OCI-LY7 (cell line): ENCODE data around the gene TMEM80. TPM values are rescaled to one million over a fixed set of nuclear protein-coding genes. Genes with fewer than 3 reads are reported as not detected.

Experiments
- BruUV-seq: library from RNA; stranded (reverse); fragments of 400-500 nt; replicated peaks from 2 replicates; lab custom pipeline; 2021; lab: Mats Ljungman, UMichigan
- CTCF ChIA-PET: fragments of 300-600 bp; sonication (Branson Sonifier 250); formaldehyde crosslinking; loops from one replicate; lab custom pipeline; 2022; ENCODE audit warnings: antibody characterized with exemption; ENCODE audit not compliant: unreplicated experiment; lab: Charles Lee
- POLR2A ChIA-PET: fragments of 300-600 bp; sonication (Branson Sonifier 250); formaldehyde crosslinking; loops from one replicate; lab custom pipeline; 2022; ENCODE audit warnings: antibody characterized with exemption; lab: Charles Lee
- DNase-seq: peaks from one replicate; pipeline ENCODE4 v3.0.0-alpha.2; 2015; ENCODE audit warnings: low spot score
- H2AFZ ChIP-seq: fragments of 200-600 bp; sonication (generic), shearing (Covaris generic); 2 replicates; pipeline ENCODE4 v1.6.1; 2014; ENCODE audit warnings: mild to moderate bottlenecking, antibody characterized with exemption, low read length, moderate library complexity
- H3K27ac ChIP-seq: fragments of 200-600 bp; sonication (generic); 2 replicates; pipeline ENCODE4 v1.5.1; 2014; ENCODE audit warnings: mixed run types, low read depth, mild to moderate bottlenecking, moderate library complexity, low read length, inconsistent platforms; ENCODE audit not compliant: poor library complexity, severe bottlenecking
- H3K36me3 ChIP-seq: fragments of 200-600 bp; sonication (generic); 2 replicates; pipeline ENCODE4 v1.6.1; 2014; ENCODE audit warnings: mild to moderate bottlenecking, antibody characterized with exemption, low read length, moderate library complexity, mixed read lengths; ENCODE audit not compliant: insufficient read depth
- H3K4me1 ChIP-seq: fragments of 200-600 bp; sonication (generic); 2 replicates; pipeline ENCODE4 v1.5.1; 2014; ENCODE audit warnings: mild to moderate bottlenecking, low read length; ENCODE audit not compliant: insufficient read depth, poor library complexity, severe bottlenecking
- H3K4me2 ChIP-seq: fragments of 200-600 bp; sonication (generic); 2 replicates; pipeline ENCODE4 v1.6.1; 2014; ENCODE audit warnings: mild to moderate bottlenecking, low read length
- H3K4me3 ChIP-seq: fragments of 200-600 bp; sonication (generic); 2 replicates; pipeline ENCODE4 v1.5.1; 2014; ENCODE audit warnings: mild to moderate bottlenecking, low read depth, low read length; ENCODE audit not compliant: poor library complexity, severe bottlenecking
- H3K79me2 ChIP-seq: fragments of 200-600 bp; sonication (generic); 2 replicates; pipeline ENCODE4 v1.6.1; 2016; ENCODE audit warnings: low read depth, mild to moderate bottlenecking, low read length, moderate library complexity, mixed read lengths; ENCODE audit not compliant: insufficient read depth
- H3K9me2 ChIP-seq: fragments of 200-600 bp; sonication (generic); 2 replicates; pipeline ENCODE4 v1.6.1; 2016; ENCODE audit warnings: mild to moderate bottlenecking, low read length, mixed read lengths; ENCODE audit not compliant: insufficient read depth
- H3K9me3 ChIP-seq: fragments of 200-600 bp; sonication (generic); 2 replicates; pipeline ENCODE4 v1.6.1; 2014; ENCODE audit warnings: mild to moderate bottlenecking, mixed run types, low read length, mixed read lengths
- H4K20me1 ChIP-seq: fragments of 200-600 bp; sonication (generic); 2 replicates; pipeline ENCODE4 v1.6.1; 2014; ENCODE audit warnings: mild to moderate bottlenecking, antibody characterized with exemption, low read length, moderate library complexity, mixed read lengths; ENCODE audit not compliant: insufficient read depth
- CTCF ChIP-seq: fragments of 200-600 bp; sonication (generic); conservative IDR thresholded peaks from 2 replicates; pipeline ENCODE4 v1.5.1; 2014; ENCODE audit warnings: mild to moderate bottlenecking, antibody characterized with exemption, low read length, moderate library complexity, mixed read lengths
- EZH2phosphoT487 ChIP-seq: fragments of 200-600 bp; sonication (generic); IDR thresholded peaks from 2 replicates; pipeline ENCODE4 v1.6.1; 2018; ENCODE audit warnings: low read depth, borderline replicate concordance, mild to moderate bottlenecking, mixed run types, antibody characterized with exemption, low read length, moderate library complexity, mixed read lengths
- intact Hi-C: fragments of 100-400 bp; cut with micrococcal nuclease; formaldehyde crosslinking; loops from one replicate; pipeline ENCODE4 v1.10.0; 2022; ENCODE audit not compliant: unreplicated experiment
- total RNA-seq, 2 experiments: library from RNA; depleted of rRNA in 1 of 2; stranded (reverse); fragments of >200 nt in 1 of 2; shearing (Covaris generic) in 1 of 2; gene quantifications; 2 replicates each; pipeline ENCODE4 v1.2.3, GENCODE V29; 2014 to 2022

TMEM80 gene
- total RNA-seq, 2 experiments from 2014 or later = 52.7 to 52.8 TPM

GRCh38 chr11:657691-658126 lies 37.9 kb upstream of the TMEM80 start:
- H4K20me1 ChIP-seq = no peaks in the 10 kb centered on the region
- H2AFZ ChIP-seq = no peak overlapping the region
- no peak for DNase-seq
- no peak overlapping the region for H3K4me2 ChIP-seq
- no peaks in the 10 kb centered on the region for H3K9me2 ChIP-seq
- TF ChIP-seq CTCF (no peak), EZH2phosphoT487 (no peak)
- BruUV-seq = no TSS peak
- H3K36me3 ChIP-seq = peaks cover 58% of the 10 kb centered on the region
- ChIA-PET POLR2A (interaction anchor here (0.5 to 1.2 kb wide), 2 partner anchors 58 to 65 kb away, joined by 3 to 8 read pairs; no protein-coding TSS in a partner anchor), CTCF (no interaction called here)
- H3K9me3 ChIP-seq = no peaks in the 10 kb centered on the region
- peaks cover 9% of the 10 kb centered on the region for H3K4me1 ChIP-seq
- H3K4me3 ChIP-seq = no peak overlapping the region
- H3K79me2 ChIP-seq = no peaks in the 10 kb centered on the region
- H3K27ac ChIP-seq = no peak overlapping the region
- intact Hi-C loops = no loop called here

DNA sequence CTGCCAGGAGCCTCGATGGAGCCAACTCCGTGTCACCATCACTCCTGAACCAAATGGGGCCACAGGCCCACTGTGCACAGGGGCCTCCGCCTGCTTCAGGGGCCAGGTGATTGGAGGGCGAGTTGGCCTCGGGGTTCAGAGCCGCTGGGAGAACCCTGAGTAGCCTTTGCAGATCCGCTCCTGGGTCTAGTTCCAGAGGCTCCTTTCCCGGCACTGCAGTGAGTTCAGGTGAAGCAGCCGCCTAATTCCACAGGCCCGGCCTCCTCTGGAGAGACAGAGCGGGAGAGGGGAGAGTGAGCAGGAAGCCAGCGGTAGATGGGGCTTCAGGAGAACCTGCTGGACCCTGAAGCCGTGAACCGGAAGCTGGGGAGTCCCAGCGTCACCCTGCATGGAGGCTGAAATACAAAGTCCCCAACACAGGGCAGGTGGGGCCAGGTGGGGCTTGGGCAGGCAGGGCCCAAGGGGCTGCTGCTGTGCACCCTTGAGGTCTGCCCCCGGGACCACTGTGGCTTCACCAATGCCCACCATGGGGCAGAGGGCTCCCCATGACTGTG lies 36.0 kb upstream of the TMEM80 start:
- H3K79me2 ChIP-seq = no peaks in the 10 kb centered on the region
- H3K4me3 ChIP-seq = no peak overlapping the region
- no peak for DNase-seq
- no peaks in the 10 kb centered on the region for H4K20me1 ChIP-seq
- TF ChIP-seq CTCF = no peak
- TF ChIP-seq EZH2phosphoT487 = no peak
- no peaks in the 10 kb centered on the region for H3K9me2 ChIP-seq
- H3K4me1 ChIP-seq = peaks cover 9% of the 10 kb centered on the region
- peaks cover 55% of the 10 kb centered on the region for H3K36me3 ChIP-seq
- ChIA-PET POLR2A (interaction anchor here (0.6 kb wide), 1 partner anchor 38 kb away, joined by 3 read pairs; no protein-coding TSS in a partner anchor), CTCF (no interaction called here)
- no TSS peak for BruUV-seq
- no peak overlapping the region for H3K4me2 ChIP-seq
- H3K27ac ChIP-seq = no peak overlapping the region
- H3K9me3 ChIP-seq = no peaks in the 10 kb centered on the region
- no peak overlapping the region for H2AFZ ChIP-seq
- intact Hi-C loops = no loop called here

GRCh38 chr11:660281-660680 lies 35.3 kb upstream of the TMEM80 start:
- H3K4me2 ChIP-seq = no peak overlapping the region
- TF ChIP-seq EZH2phosphoT487 = no peak
- TF ChIP-seq CTCF = no peak
- no TSS peak for BruUV-seq
- H4K20me1 ChIP-seq = no peaks in the 10 kb centered on the region
- intact Hi-C loops = no loop called here
- ChIA-PET POLR2A (no interaction called here), CTCF (interaction anchor here (0.5 kb wide), 1 partner anchor 116 kb away, joined by 3 read pairs; no protein-coding TSS in a partner anchor)
- peaks cover 58% of the 10 kb centered on the region; the same call in 1 of the 2 replicates for H3K36me3 ChIP-seq
- no peak overlapping the region for H3K27ac ChIP-seq
- no peaks in the 10 kb centered on the region for H3K9me2 ChIP-seq
- H3K79me2 ChIP-seq = no peaks in the 10 kb centered on the region
- H2AFZ ChIP-seq = no peak overlapping the region
- no peaks in the 10 kb centered on the region for H3K9me3 ChIP-seq
- peaks cover 9% of the 10 kb centered on the region for H3K4me1 ChIP-seq
- H3K4me3 ChIP-seq = no peak overlapping the region
- no peak for DNase-seq
